GM23248 (cell line): ENCODE data around the gene SGSM2.

ENCODE experiments used
- EZH2 ChIP-seq: fragments of 200-600 bp; sonication (generic); IDR thresholded peaks from 2 replicates; pipeline ENCODE4 v1.6.1; 2018; ENCODE audit warnings: antibody characterized with exemption, mild to moderate bottlenecking; ENCODE audit not compliant: insufficient read depth, poor library complexity, severe bottlenecking
- EZH2phosphoT487 ChIP-seq: fragments of 200-600 bp; sonication (generic); IDR thresholded peaks from 2 replicates; pipeline ENCODE4 v1.6.1; 2018; ENCODE audit warnings: antibody characterized with exemption, moderate library complexity, mild to moderate bottlenecking, low read depth; ENCODE audit not compliant: insufficient read depth

- no peak for TF ChIP-seq EZH2phosphoT487
- no peak for TF ChIP-seq EZH2
Observed at GRCh38 chr17:2319051-2319450, 18.2 kb upstream of the SGSM2 start.
